Body of pancreas (tissue), 4 donors: ENCODE data around the gene ATOH8. TPM values are rescaled to one million over a fixed set of nuclear protein-coding genes. Genes with fewer than 3 reads are reported as not detected.

Source experiments
- ATAC-seq: fragments of 150-250 bp; one replicate; pipeline ENCODE4 v1.9.1; 2016
- DNase-seq, 4 donors: peaks; one replicate each; pipeline ENCODE4 v3.0.0-alpha.2; 2019
- H3K27ac ChIP-seq, 4 donors: fragments of 200-600 bp; sonication (generic); 1 replicate in 3 of 4; 2 replicates in 1 of 4; pipeline versions ENCODE4 v1.5.1 to v1.6.1; 2016 to 2019; ENCODE audit warnings: mild to moderate bottlenecking in 1 of 4, mixed read lengths in 1 of 4, moderate library complexity in 1 of 4
- H3K27me3 ChIP-seq, 2 donors: fragments of 200-600 bp; sonication (generic); one replicate each; pipeline ENCODE4 v1.6.0; 2016; ENCODE audit warnings: mild to moderate bottlenecking in 1 of 2
- H3K36me3 ChIP-seq, 2 donors: fragments of 200-600 bp; sonication (generic); replicated peaks in 1 of 2; 2 replicates each; pipeline ENCODE4 v1.5.1; 2016; ENCODE audit warnings: low read depth in 2 of 2; ENCODE audit not compliant: insufficient read depth in 1 of 2
- H3K4me1 ChIP-seq: fragments of 200-600 bp; sonication (generic); one replicate; pipeline ENCODE4 v1.6.0; 2016
- H3K4me3 ChIP-seq, 2 donors: fragments of 200-600 bp; sonication (generic); 1 replicate in 1 of 2; 2 replicates in 1 of 2; pipeline ENCODE4 v1.5.1; 2016 to 2019
- H3K9me3 ChIP-seq, 3 donors: fragments of 200-600 bp; sonication (generic); 1 replicate in 2 of 3; 2 replicates in 1 of 3; pipeline ENCODE4 v1.5.1; 2016
- POLR2A ChIP-seq, 3 donors: fragments of 450-650 bp; IDR thresholded peaks; one replicate each; pipeline ENCODE4 v1.6.1; 2016; ENCODE audit warnings: antibody characterized with exemption in 3 of 3, mild to moderate bottlenecking in 2 of 3
- WGBS, 2 donors: methylation state at CpG; one replicate each; pipeline ENCODE4 v1.1.5; 2017; 5-methylcytosine and 5-hydroxymethylcytosine counted together
- intact Hi-C: fragments of 100-400 bp; cut with DNase I; formaldehyde crosslinking; loops from one replicate; pipeline ENCODE4 v1.15.1; 2023
- total RNA-seq, 2 donors: library from RNA; depleted of rRNA; stranded (reverse); fragments of >200 nt; gene quantifications; one replicate each; pipeline ENCODE4 v1.1.0, GENCODE V29; 2016
- TF ChIP-seq, protein P1 (sequence below), 7 experiments: fragments of 450-650 bp in 4 of 7; fragments of 200-600 bp in 3 of 7; sonication (generic) in 3 of 7; IDR thresholded peaks; one replicate each; pipeline ENCODE4 v1.5.1; 2016 to 2019; ENCODE audit warnings: antibody characterized with exemption in 7 of 7

The ATOH8 gene
- total RNA-seq, 2 donors from 2014 or later, result 12.9 to 14.5 TPM

DNA sequence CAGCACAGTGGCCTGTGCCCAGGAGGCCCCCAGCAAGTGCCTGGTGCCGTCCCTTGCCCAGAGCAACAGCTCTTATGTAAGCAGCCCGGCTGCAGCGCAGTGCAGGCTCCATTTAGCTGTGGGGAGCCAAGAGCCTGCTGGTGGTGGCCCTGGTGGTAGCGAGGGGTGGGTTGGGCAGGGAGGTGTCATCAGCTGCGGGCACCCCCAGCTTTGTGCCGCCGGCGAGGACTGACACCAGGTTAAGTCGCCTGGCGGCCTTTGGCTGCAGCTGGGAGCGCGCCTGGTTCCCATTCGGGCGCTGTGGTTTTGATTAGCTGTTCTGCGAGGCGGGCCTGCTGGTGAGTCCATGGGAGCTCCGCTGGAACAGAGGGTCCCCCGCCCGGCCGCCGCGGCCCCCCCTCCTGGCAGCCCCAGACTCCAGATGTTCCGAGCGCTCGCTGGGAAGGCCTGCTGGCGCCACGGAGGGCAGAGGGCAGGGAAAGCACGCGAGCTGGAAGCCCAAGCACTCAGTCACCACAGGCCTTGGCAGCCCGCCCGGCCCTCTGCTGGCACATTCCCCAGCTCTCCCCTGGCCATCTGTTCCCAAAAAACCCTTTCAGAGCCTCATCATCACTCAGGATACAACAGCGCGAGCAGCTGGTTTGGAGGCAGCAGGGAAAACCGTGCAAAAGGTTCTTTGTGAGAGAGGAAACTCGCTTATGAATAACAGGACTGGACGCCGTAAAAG, 18.4 kb downstream of the ATOH8 start:
- Histone ChIP-seq H3K36me3 (no peaks in the 10 kb centered on the region), H3K27me3 (no peaks in the 10 kb centered on the region), H3K9me3 (no peaks in the 10 kb centered on the region), H3K4me3 (no peak overlapping the region), H3K27ac (peak overlapping the region; percentile 71 to 82 (median 80)), H3K4me1 (peaks cover 54% of the 10 kb centered on the region)
- peak; percentile 96 for ATAC-seq
- 0 to 5% methylated on average over 8 to 37 of the region's 37 CpGs for WGBS, 2 donors
- intact Hi-C loops, result no loop called here
- TF ChIP-seq POLR2A (IDR thresholded peaks at IDR 0.05), result peak in 2 of 3 donors; percentile 9 to 46
- TF ChIP-seq, protein P1, sequence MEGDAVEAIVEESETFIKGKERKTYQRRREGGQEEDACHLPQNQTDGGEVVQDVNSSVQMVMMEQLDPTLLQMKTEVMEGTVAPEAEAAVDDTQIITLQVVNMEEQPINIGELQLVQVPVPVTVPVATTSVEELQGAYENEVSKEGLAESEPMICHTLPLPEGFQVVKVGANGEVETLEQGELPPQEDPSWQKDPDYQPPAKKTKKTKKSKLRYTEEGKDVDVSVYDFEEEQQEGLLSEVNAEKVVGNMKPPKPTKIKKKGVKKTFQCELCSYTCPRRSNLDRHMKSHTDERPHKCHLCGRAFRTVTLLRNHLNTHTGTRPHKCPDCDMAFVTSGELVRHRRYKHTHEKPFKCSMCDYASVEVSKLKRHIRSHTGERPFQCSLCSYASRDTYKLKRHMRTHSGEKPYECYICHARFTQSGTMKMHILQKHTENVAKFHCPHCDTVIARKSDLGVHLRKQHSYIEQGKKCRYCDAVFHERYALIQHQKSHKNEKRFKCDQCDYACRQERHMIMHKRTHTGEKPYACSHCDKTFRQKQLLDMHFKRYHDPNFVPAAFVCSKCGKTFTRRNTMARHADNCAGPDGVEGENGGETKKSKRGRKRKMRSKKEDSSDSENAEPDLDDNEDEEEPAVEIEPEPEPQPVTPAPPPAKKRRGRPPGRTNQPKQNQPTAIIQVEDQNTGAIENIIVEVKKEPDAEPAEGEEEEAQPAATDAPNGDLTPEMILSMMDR (IDR thresholded peaks at IDR 0.05), result peak in 5 of 7 experiments; percentile 12 to 54 (median 46)
- peak; percentile 96 to 98 (median 97) for DNase-seq

DNA sequence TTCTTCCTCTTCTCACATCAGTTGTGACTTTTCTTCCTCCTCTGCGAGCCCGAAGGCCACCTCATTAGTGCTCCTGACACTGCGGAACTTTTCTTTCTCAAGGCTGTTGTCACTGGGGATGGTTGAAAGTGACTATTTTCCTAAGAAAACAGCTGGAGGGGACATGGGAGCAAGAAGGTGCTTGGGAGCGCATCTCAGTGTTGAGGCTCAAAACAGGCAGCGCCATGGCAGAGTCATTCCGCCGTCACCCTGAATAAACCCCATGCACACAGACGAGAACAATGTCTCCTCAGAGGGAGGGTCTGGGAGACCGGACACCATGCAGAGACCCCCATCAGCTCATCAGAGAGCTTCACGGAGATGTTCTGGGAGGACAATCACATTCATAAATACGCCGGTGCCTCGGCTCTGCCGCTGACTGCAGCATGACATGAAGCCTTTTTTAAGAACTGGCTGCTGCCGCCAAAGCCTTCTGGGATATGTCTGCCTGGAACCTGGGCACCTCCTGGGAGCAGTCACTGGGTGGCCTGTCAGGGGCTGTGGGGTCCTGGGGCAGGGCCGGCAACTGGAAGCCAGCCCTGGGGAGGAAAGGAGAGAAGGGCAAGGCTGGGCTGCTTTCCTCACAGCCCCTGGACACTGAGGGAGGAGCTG, 19.2 kb downstream of the ATOH8 start:
- intact Hi-C loops, result no loop called here
- 70% methylated on average over 15 to 16 of the region's 16 CpGs for WGBS, 2 donors
- Histone ChIP-seq H3K9me3 (no peaks in the 10 kb centered on the region), H3K4me1 (peaks cover 52% of the 10 kb centered on the region), H3K36me3 (no peaks in the 10 kb centered on the region), H3K27me3 (no peaks in the 10 kb centered on the region), H3K4me3 (no peak overlapping the region), H3K27ac (peak overlapping the region; percentile 71 to 82 (median 80))
- no peak for ATAC-seq
- DNase-seq, result no peak
- TF ChIP-seq, protein P1 (IDR thresholded peaks at IDR 0.05), result peak in 1 of 7 experiments; percentile 3
- no peak for TF ChIP-seq POLR2A (IDR thresholded peaks at IDR 0.05)

DNA sequence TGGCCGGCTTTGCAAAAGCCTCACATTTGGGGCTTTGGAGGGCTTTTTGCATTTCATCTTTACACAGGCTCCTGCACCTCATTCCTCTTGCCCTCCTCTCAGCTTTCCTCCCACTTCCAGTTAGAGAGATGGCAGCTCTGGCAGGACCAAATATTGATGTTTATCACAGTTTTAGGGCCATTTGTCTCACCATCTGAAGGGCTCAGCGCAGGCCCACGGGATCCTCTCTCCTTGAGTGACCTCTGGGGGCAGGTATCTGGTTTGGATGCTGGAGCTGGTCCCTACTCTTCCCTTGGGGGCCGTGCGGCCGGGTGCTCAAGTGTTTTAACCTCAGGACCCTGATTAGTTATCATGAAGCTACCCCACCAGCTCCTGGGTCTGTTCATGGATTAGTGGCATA, 19.9 kb downstream of the ATOH8 start:
- Histone ChIP-seq H3K36me3 (no peaks in the 10 kb centered on the region), H3K4me3 (no peak overlapping the region), H3K4me1 (peaks cover 45% of the 10 kb centered on the region), H3K27me3 (no peaks in the 10 kb centered on the region), H3K9me3 (no peaks in the 10 kb centered on the region), H3K27ac (no peak overlapping the region)
- intact Hi-C loops, result no loop called here
- ATAC-seq (no peak), DNase-seq (no peak)
- no peak for TF ChIP-seq POLR2A (IDR thresholded peaks at IDR 0.05)
- TF ChIP-seq, protein P1 (IDR thresholded peaks at IDR 0.05), result no peak
- WGBS, 2 donors, result 87% methylated on average over 6 of the region's 6 CpGs

GRCh38 chr2:85774126-85774978, 20.6 kb downstream of the ATOH8 start:
- Histone ChIP-seq H3K27ac (no peak overlapping the region), H3K4me1 (peaks cover 44% of the 10 kb centered on the region), H3K27me3 (no peaks in the 10 kb centered on the region), H3K9me3 (no peaks in the 10 kb centered on the region), H3K36me3 (no peaks in the 10 kb centered on the region), H3K4me3 (no peak overlapping the region)
- no peak for DNase-seq
- ATAC-seq, result no peak
- TF ChIP-seq POLR2A (IDR thresholded peaks at IDR 0.05), result no peak
- TF ChIP-seq, protein P1 (IDR thresholded peaks at IDR 0.05), result no peak
- 87 to 96% methylated on average over 3 to 9 of the region's 9 CpGs for WGBS, 2 donors
- intact Hi-C loops, result no loop called here
